Measurements from ENCODE around the gene CKB.

Gene CKB

DNA sequence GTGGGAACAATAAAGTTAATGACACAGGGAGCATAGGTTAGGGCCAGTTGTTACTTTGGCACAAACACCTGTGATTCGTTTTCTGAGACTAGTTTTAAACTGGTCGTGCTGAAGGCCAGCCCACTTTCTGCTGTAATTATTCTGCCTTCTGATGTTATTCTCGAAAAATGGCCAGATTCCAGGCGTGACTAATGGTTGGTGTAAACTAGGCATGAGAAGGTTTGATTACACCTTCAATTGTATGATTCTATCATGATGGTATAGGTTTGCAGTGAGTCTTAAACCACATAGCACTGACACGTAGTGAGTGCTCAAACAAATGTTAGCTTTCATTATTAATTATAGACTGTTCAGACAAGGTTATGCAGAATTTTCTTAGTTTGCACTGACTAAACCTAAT, 39.0 kb downstream of the CKB start:
- DNase-seq: no peak

- DNase-seq: no peak
Observed at GRCh38 chr14:103480595-103480994, 42.0 kb downstream of the CKB start.

GRCh38 chr14:103476631-103477030, 46.0 kb downstream of the CKB start:
- no peak for DNase-seq

DNA sequence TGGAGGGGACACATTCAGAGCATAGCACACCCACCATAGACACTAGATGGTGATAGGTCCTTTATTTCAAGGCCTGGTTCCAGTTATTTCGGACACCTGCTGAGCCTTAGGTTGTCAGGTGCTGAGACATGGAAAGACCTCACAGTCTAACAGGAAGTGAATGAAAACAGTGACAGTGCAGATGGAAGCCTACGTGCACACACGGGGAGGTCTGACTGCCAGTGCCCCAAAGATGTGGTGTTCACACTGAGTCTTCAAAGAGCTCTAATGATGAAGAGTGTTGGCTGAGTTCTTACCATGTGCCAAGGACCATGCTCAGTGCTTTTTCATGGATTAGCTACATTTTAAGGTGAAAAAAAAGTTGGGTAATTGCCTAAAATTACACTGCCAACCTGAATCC, 46.6 kb downstream of the CKB start:
- DNase-seq: no peak

- DNase-seq: no peak
Observed at GRCh38 chr14:103474893-103475292, 47.7 kb downstream of the CKB start.

DNA sequence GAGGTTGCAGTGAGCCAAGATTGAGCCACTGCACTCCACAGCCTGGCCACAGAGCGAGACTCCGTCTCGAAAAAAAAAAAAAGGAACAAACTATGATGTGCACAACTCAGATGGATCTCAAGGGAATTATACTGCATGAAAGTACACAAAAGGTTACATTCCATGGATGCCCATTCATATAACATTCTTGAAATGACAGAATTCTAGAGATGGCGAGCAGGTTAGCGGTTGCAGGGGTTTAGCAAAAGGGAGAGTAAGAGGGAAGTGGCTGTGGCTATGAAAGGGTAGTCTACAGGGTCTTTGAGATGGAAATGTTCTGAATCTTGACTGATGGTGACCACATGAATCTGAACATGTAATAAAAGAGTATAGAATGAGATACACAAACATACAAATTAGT, 49.7 kb downstream of the CKB start:
- no peak for DNase-seq

All from T-helper 9 cell (primary cell).